Gastrocnemius medialis (tissue), 4 donors: Measurements from ENCODE around the gene SRGAP3. TPM values are rescaled to one million over a fixed set of nuclear protein-coding genes. Genes with fewer than 3 reads are reported as not detected.

Experiments
- ATAC-seq, 2 donors: fragments of 150-250 bp; one replicate each; pipeline ENCODE4 v1.9.1; 2016
- DNase-seq, 2 donors: peaks; one replicate each; pipeline ENCODE4 v3.0.0-alpha.2; 2019
- H3K27ac ChIP-seq, 4 donors: fragments of 200-600 bp; sonication (generic); 1 replicate in 1 of 4; 2 replicates in 3 of 4; pipeline ENCODE4 v1.5.1; 2016 to 2018; ENCODE audit warnings: mild to moderate bottlenecking in 2 of 4, moderate library complexity in 1 of 4
- H3K27me3 ChIP-seq, 3 donors: fragments of 200-600 bp; sonication (generic) in 2 of 3; 1 replicate in 1 of 3; 2 replicates in 2 of 3; pipeline versions ENCODE4 v1.5.1 to v1.6.0; 2016 to 2019; ENCODE audit warnings: mild to moderate bottlenecking in 1 of 3, moderate library complexity in 1 of 3
- H3K36me3 ChIP-seq, 2 donors: fragments of 200-600 bp; sonication (generic) in 1 of 2; one replicate each; pipeline ENCODE4 v1.5.1; 2017 to 2018
- H3K4me1 ChIP-seq, 2 donors: fragments of 200-600 bp; sonication (generic) in 1 of 2; one replicate each; pipeline ENCODE4 v1.5.1; 2016 to 2017; ENCODE audit warnings: mild to moderate bottlenecking in 2 of 2
- H3K4me3 ChIP-seq, 4 donors: fragments of 200-600 bp; sonication (generic) in 3 of 4; 1 replicate in 1 of 4; 2 replicates in 3 of 4; pipeline ENCODE4 v1.5.1; 2016 to 2019; ENCODE audit warnings: mild to moderate bottlenecking in 2 of 4
- H3K9me3 ChIP-seq, 3 donors: fragments of 200-600 bp; sonication (generic) in 2 of 3; 1 replicate in 1 of 3; 2 replicates in 2 of 3; pipeline ENCODE4 v1.5.1; 2016 to 2019
- CTCF ChIP-seq, 5 experiments: fragments of 450-650 bp in 3 of 5; fragments of 200-600 bp in 2 of 5; sonication (generic) in 2 of 5; IDR thresholded peaks in 4 of 5; conservative IDR thresholded peaks in 1 of 5; 1 replicate in 4 of 5; 2 replicates in 1 of 5; pipeline ENCODE4 v1.5.1; 2016 to 2019; ENCODE audit warnings: antibody characterized with exemption in 5 of 5, mild to moderate bottlenecking in 3 of 5, moderate library complexity in 3 of 5
- POLR2A ChIP-seq, 2 donors: fragments of 450-650 bp; IDR thresholded peaks; one replicate each; pipeline ENCODE4 v1.6.1; 2017; ENCODE audit warnings: antibody characterized with exemption in 2 of 2, mild to moderate bottlenecking in 2 of 2, moderate library complexity in 2 of 2
- in situ Hi-C, 4 donors: fragments of 200-750 bp; cut with MboI; loops; one replicate each; pipeline versions ENCODE4 v1.15.0 to v1.8.0; 2017; ENCODE audit warnings: low sequenced_read_pairs in 4 of 4
- intact Hi-C: fragments of 100-400 bp; cut with DNase I; formaldehyde crosslinking; loops from one replicate; pipeline ENCODE4 v1.15.1; 2023; ENCODE audit warnings: low total_unique reads
- total RNA-seq, 4 donors: library from RNA; depleted of rRNA; stranded (reverse); fragments of >200 nt; gene quantifications; one replicate each; pipeline versions ENCODE4 v1.1.0 to v1.2.3, GENCODE V29; 2016

Gene SRGAP3
- total RNA-seq, 4 donors from 2014 or later, result 1.3 to 2.3 (median 1.8) TPM

- DNase-seq (no peak), ATAC-seq (no peak)
- H3K27ac ChIP-seq, result no peak overlapping the region
- TF ChIP-seq CTCF (IDR thresholded peaks at IDR 0.05 in 4 of 5, conservative IDR thresholded peaks at IDR 0.05 in 1 of 5) (no peak), POLR2A (IDR thresholded peaks at IDR 0.05) (no peak)
- intact Hi-C loops, result no loop called here
- no peaks in the 10 kb centered on the region for H3K36me3 ChIP-seq
- in situ Hi-C loops, result no loop called here
- no peaks in the 10 kb centered on the region for H3K9me3 ChIP-seq
- no peaks in the 10 kb centered on the region for H3K4me1 ChIP-seq
- no peak overlapping the region for H3K4me3 ChIP-seq
- no peaks in the 10 kb centered on the region for H3K27me3 ChIP-seq
These were observed 206.4 kb downstream of the SRGAP3 start for GRCh38 chr3:9043063-9043462.

GRCh38 chr3:9041626-9042025 lies 207.8 kb downstream of the SRGAP3 start:
- peaks cover 6 to 10% of the 10 kb centered on the region in 2 donors for H3K4me1 ChIP-seq
- H3K27me3 ChIP-seq, result no peaks in the 10 kb centered on the region
- no peaks in the 10 kb centered on the region for H3K36me3 ChIP-seq
- intact Hi-C loops (no loop called here), in situ Hi-C loops (no loop called here)
- no peak for TF ChIP-seq CTCF (IDR thresholded peaks at IDR 0.05 in 4 of 5, conservative IDR thresholded peaks at IDR 0.05 in 1 of 5)
- TF ChIP-seq POLR2A (IDR thresholded peaks at IDR 0.05), result no peak
- ATAC-seq (no peak), DNase-seq (no peak)
- H3K27ac ChIP-seq, result no peak overlapping the region
- H3K4me3 ChIP-seq, result no peak overlapping the region
- H3K9me3 ChIP-seq, result no peaks in the 10 kb centered on the region

- intact Hi-C loops, result no loop called here
- DNase-seq, result no peak
- Histone ChIP-seq H3K4me1 (peaks cover 6 to 12% of the 10 kb centered on the region in 2 donors), H3K27ac (no peak overlapping the region), H3K9me3 (no peaks in the 10 kb centered on the region), H3K4me3 (no peak overlapping the region), H3K36me3 (no peaks in the 10 kb centered on the region), H3K27me3 (no peaks in the 10 kb centered on the region)
- TF ChIP-seq POLR2A (IDR thresholded peaks at IDR 0.05) (no peak), CTCF (IDR thresholded peaks at IDR 0.05 in 4 of 5, conservative IDR thresholded peaks at IDR 0.05 in 1 of 5) (no peak)
- in situ Hi-C loops, result no loop called here
- ATAC-seq, result no peak
These were observed 208.4 kb downstream of the SRGAP3 start for GRCh38 chr3:9040996-9041395.

GRCh38 chr3:9037144-9037711 lies 212.2 kb downstream of the SRGAP3 start:
- Histone ChIP-seq H3K36me3 (no peaks in the 10 kb centered on the region), H3K27ac (peak overlapping the region; percentile 25 to 58 (median 32)), H3K4me3 (no peak overlapping the region), H3K4me1 (peaks cover 6 to 12% of the 10 kb centered on the region in 2 donors), H3K27me3 (no peaks in the 10 kb centered on the region), H3K9me3 (no peaks in the 10 kb centered on the region)
- DNase-seq (peak in 1 of 2 donors; percentile 15), ATAC-seq (peak; percentile 33 to 56)
- in situ Hi-C loops, result no loop called here
- no peak for TF ChIP-seq CTCF (IDR thresholded peaks at IDR 0.05 in 4 of 5, conservative IDR thresholded peaks at IDR 0.05 in 1 of 5)
- no peak for TF ChIP-seq POLR2A (IDR thresholded peaks at IDR 0.05)
- intact Hi-C loops, result loop anchor here (5.0 kb wide), 1 partner anchor 215 kb away; no protein-coding TSS in a partner anchor
